Measurements from ENCODE around the gene PIEZO1. TPM values are rescaled to one million over a fixed set of nuclear protein-coding genes. Genes with fewer than 3 reads are reported as not detected.

Gene PIEZO1
- total and polyA plus RNA-seq, 2 donors (not counting 1 experiment from before 2014, with no cell fraction given): 108 to 331 TPM

- Histone ChIP-seq H3K27ac (ENCODE audit: low read length in 2 of 2) (no peak overlapping the region), H4K20me1 (ENCODE audit: control insufficient read depth, insufficient read depth, low read length, poor library complexity, severe bottlenecking) (peaks cover 17% of the 10 kb centered on the region), H3K9me3 (ENCODE audit: control extremely low read depth in 1 of 3, control insufficient read depth in 2 of 3, insufficient read depth in 1 of 3, low read length in 2 of 3) (peaks cover 0 to 4% (median 0%) of the 10 kb centered on the region in 3 donors), H3K9ac (ENCODE audit: low read length) (no peak overlapping the region), H2AFZ (ENCODE audit: insufficient read depth, low read depth, low read length, poor library complexity, severe bottlenecking) (no peak overlapping the region), H3K4me3 (ENCODE audit: control extremely low read depth in 1 of 5, extremely low read depth in 1 of 5, insufficient read depth in 1 of 5, low read depth in 2 of 5, low read length in 4 of 5) (no peak overlapping the region), H3K4me2 (replicated peaks; ENCODE audit: low read depth, low read length, poor library complexity, severe bottlenecking) (peak overlapping the region; percentile 97), H3K4me1 (ENCODE audit: control insufficient read depth in 2 of 2, insufficient read depth in 2 of 2, low read length in 2 of 2) (peaks cover 29 to 55% of the 10 kb centered on the region in 2 donors), H3K36me3 (replicated peaks in 1 of 2; ENCODE audit: control extremely low read depth in 1 of 2, control insufficient read depth in 1 of 2, extremely low read depth in 1 of 2, insufficient read depth in 2 of 2, low read length in 1 of 2) (no peaks in the 10 kb centered on the region), H3K79me2 (ENCODE audit: control insufficient read depth, insufficient read depth, low read length) (peaks cover 25% of the 10 kb centered on the region), H3K27me3 (replicated peaks in 1 of 4; ENCODE audit: control extremely low read depth in 1 of 4, control insufficient read depth in 3 of 4, insufficient read depth in 4 of 4, low read length in 3 of 4) (no peaks in the 10 kb centered on the region)
- intact Hi-C loops (cut with micrococcal nuclease): loop anchor here (10.0 kb wide), 1 partner anchor 878 kb away; the partner anchor contains the start of gene RPL13
- DNase-seq: no peak
- ChIA-PET POLR2A (interaction anchor here (0.5 to 1.9 kb wide), 4 partner anchors 14 to 380 kb away, joined by 3 to 11 read pairs (median 4); no protein-coding TSS in a partner anchor), CTCF (interaction anchor here (0.8 to 1.4 kb wide), 4 partner anchors 20 to 54 kb away, joined by 3 to 6 read pairs (median 4); partner anchors contain the start of gene IL17C)
- ATAC-seq (ENCODE audit: low read depth): no peak
- Mint-ChIP-seq H3K27ac (no peak overlapping the region), H3K9me3 (ENCODE audit: insufficient read depth) (no peaks in the 10 kb centered on the region), H3K4me1 (peaks cover 41% of the 10 kb centered on the region), H3K27me3 (no peaks in the 10 kb centered on the region), H3K4me3 (peak overlapping the region; percentile 81)
- TF ChIP-seq CTCF (IDR thresholded peaks at IDR 0.05): no peak
- 86% methylated on average over 6 of the region's 10 CpGs for whole genome bisulfite sequencing (ENCODE audit: insufficient coverage)
These were observed 97.8 kb downstream of the PIEZO1 start for GRCh38 chr16:88687254-88687576.

- H3K36me3 ChIP-seq (replicated peaks in 1 of 2; ENCODE audit: control extremely low read depth in 1 of 2, control insufficient read depth in 1 of 2, extremely low read depth in 1 of 2, insufficient read depth in 2 of 2, low read length in 1 of 2): no peaks in the 10 kb centered on the region
- peak within 1 kb of the TSS; percentile 27 to 48 for H3K27ac ChIP-seq (ENCODE audit: low read length in 2 of 2)
- DNase-seq (peak; percentile 91), ATAC-seq (ENCODE audit: low read depth) (peak; percentile 79)
- no peaks in the 10 kb centered on the region for H3K27me3 ChIP-seq (replicated peaks in 1 of 4; ENCODE audit: control extremely low read depth in 1 of 4, control insufficient read depth in 3 of 4, insufficient read depth in 4 of 4, low read length in 3 of 4)
- ChIA-PET POLR2A (interaction anchor here (0.5 to 1.9 kb wide), 5 partner anchors 14 to 380 kb away, joined by 3 to 4 read pairs (median 3); no protein-coding TSS in a partner anchor), CTCF (interaction anchor here (0.7 to 1.9 kb wide), 8 partner anchors 15 to 244 kb away, joined by 3 to 9 read pairs (median 4); partner anchors contain the start of gene IL17C)
- H3K27ac Mint-ChIP-seq: peak within 1 kb of the TSS; percentile 72
- peaks cover 25% of the 10 kb centered on the region for H3K79me2 ChIP-seq (ENCODE audit: control insufficient read depth, insufficient read depth, low read length)
- TF ChIP-seq EZH2 (IDR thresholded peaks at IDR 0.05; ENCODE audit: borderline replicate concordance, insufficient read depth, low read depth, low read length, poor library complexity, severe bottlenecking) (no peak), CTCF (IDR thresholded peaks at IDR 0.05) (no peak)
- peaks cover 41% of the 10 kb centered on the region for H3K4me1 Mint-ChIP-seq
- H2AFZ ChIP-seq (ENCODE audit: insufficient read depth, low read depth, low read length, poor library complexity, severe bottlenecking): peak within 1 kb of the TSS; percentile 74
- H3K4me2 ChIP-seq (replicated peaks; ENCODE audit: low read depth, low read length, poor library complexity, severe bottlenecking): peak within 1 kb of the TSS; percentile 97
- peaks cover 17% of the 10 kb centered on the region for H4K20me1 ChIP-seq (ENCODE audit: control insufficient read depth, insufficient read depth, low read length, poor library complexity, severe bottlenecking)
- H3K4me3 Mint-ChIP-seq: peak within 1 kb of the TSS; percentile 81
- H3K27me3 Mint-ChIP-seq: no peaks in the 10 kb centered on the region
- intact Hi-C loops (cut with micrococcal nuclease): loop anchor here (1.0 to 10.0 kb wide), 6 partner anchors 15 to 878 kb away; partner anchors contain the start of genes CTU2, CYBA, MVD and RNF166
- no peaks in the 10 kb centered on the region for H3K9me3 Mint-ChIP-seq (ENCODE audit: insufficient read depth)
- WGBS (ENCODE audit: insufficient coverage): 12% methylated on average over 65 of the region's 65 CpGs
- peak within 1 kb of the TSS; percentile 81 for H3K9ac ChIP-seq (ENCODE audit: low read length)
- peak within 1 kb of the TSS; percentile 59 to 91 (median 80) for H3K4me3 ChIP-seq (ENCODE audit: control extremely low read depth in 1 of 5, extremely low read depth in 1 of 5, insufficient read depth in 1 of 5, low read depth in 2 of 5, low read length in 4 of 5)
- peaks cover 29 to 55% of the 10 kb centered on the region in 2 donors for H3K4me1 ChIP-seq (ENCODE audit: control insufficient read depth in 2 of 2, insufficient read depth in 2 of 2, low read length in 2 of 2)
- peaks cover 0 to 4% (median 0%) of the 10 kb centered on the region in 3 donors for H3K9me3 ChIP-seq (ENCODE audit: control extremely low read depth in 1 of 3, control insufficient read depth in 2 of 3, insufficient read depth in 1 of 3, low read length in 2 of 3)
These were observed 98.4 kb downstream of the PIEZO1 start, which contains the start of gene SNAI3 for GRCh38 chr16:88686439-88687253. Gene SNAI3 (minus strand): TSS chr16:88686507. CDS start chr16:88686406, 101 bp downstream.

All from B cell (primary cell).